HG03280 (cell line): ENCODE measurements around the gene METTL8.

Experiments
- ATAC-seq: cut with Tn5 transposase; IDR thresholded peaks from one replicate; pipeline ENCODE4 v1.9.1; 2021; ENCODE audit warnings: mild to moderate bottlenecking, moderate library complexity; ENCODE audit not compliant: unreplicated experiment

METTL8 gene

GRCh38 chr2:171267855-171268629 lies 165.7 kb downstream of the METTL8 start:
- ATAC-seq: no peak
